ENCODE data around the gene SRGAP2C.
"Not testable (repeated sequence)": the region's sequence is repeated elsewhere in the genome, so short reads cannot be mapped to it uniquely, and the experiment has no call there.

SRGAP2C gene

GRCh38 chr1:121339611-121340010 lies 154.8 kb downstream of the SRGAP2C start:
- DNase-seq (ENCODE audit: low spot score): not testable (repeated sequence)

GRCh38 chr1:121343311-121343906 lies 158.6 kb downstream of the SRGAP2C start:
- DNase-seq (ENCODE audit: low spot score): peak; percentile 37

GRCh38 chr1:121344355-121344754 lies 159.6 kb downstream of the SRGAP2C start:
- not testable (repeated sequence) for DNase-seq (ENCODE audit: low spot score)

GRCh38 chr1:121346654-121347053 lies 161.9 kb downstream of the SRGAP2C start:
- not testable (repeated sequence) for DNase-seq (ENCODE audit: low spot score)

GRCh38 chr1:121347476-121347875 lies 162.7 kb downstream of the SRGAP2C start:
- DNase-seq (ENCODE audit: low spot score): not testable (repeated sequence)

- not testable (repeated sequence) for DNase-seq (ENCODE audit: low spot score)
Observed at GRCh38 chr1:121348115-121348514, 163.3 kb downstream of the SRGAP2C start.

GRCh38 chr1:121349332-121349967 lies 164.7 kb downstream of the SRGAP2C start:
- DNase-seq (ENCODE audit: low spot score): not testable (repeated sequence)

- not testable (repeated sequence) for DNase-seq (ENCODE audit: low spot score)
Observed at GRCh38 chr1:121355711-121356420, 171.1 kb downstream of the SRGAP2C start.

GRCh38 chr1:121356819-121357218 lies 172.0 kb downstream of the SRGAP2C start:
- DNase-seq (ENCODE audit: low spot score): not testable (repeated sequence)

GRCh38 chr1:121360531-121360930 lies 175.8 kb downstream of the SRGAP2C start:
- not testable (repeated sequence) for DNase-seq (ENCODE audit: low spot score)

GRCh38 chr1:121361451-121362233 lies 176.9 kb downstream of the SRGAP2C start:
- DNase-seq (ENCODE audit: low spot score): not testable (repeated sequence)

- not testable (repeated sequence) for DNase-seq (ENCODE audit: low spot score)
Observed at GRCh38 chr1:121362234-121362883, 177.6 kb downstream of the SRGAP2C start.

GRCh38 chr1:121365316-121365715 lies 180.5 kb downstream of the SRGAP2C start:
- DNase-seq (ENCODE audit: low spot score): not testable (repeated sequence)

- DNase-seq (ENCODE audit: low spot score): not testable (repeated sequence)
Observed at GRCh38 chr1:121365723-121366122, 180.9 kb downstream of the SRGAP2C start.

GRCh38 chr1:121366171-121366570 lies 181.4 kb downstream of the SRGAP2C start:
- DNase-seq (ENCODE audit: low spot score): not testable (repeated sequence)

- not testable (repeated sequence) for DNase-seq (ENCODE audit: low spot score)
Observed at GRCh38 chr1:121368910-121369309, 184.1 kb downstream of the SRGAP2C start.

GRCh38 chr1:121369959-121370358 lies 185.2 kb downstream of the SRGAP2C start:
- DNase-seq (ENCODE audit: low spot score): not testable (repeated sequence)

- DNase-seq (ENCODE audit: low spot score): peak; percentile 35
Observed at GRCh38 chr1:121374851-121375367, 190.1 kb downstream of the SRGAP2C start.

GRCh38 chr1:121376986-121377385 lies 192.2 kb downstream of the SRGAP2C start:
- not testable (repeated sequence) for DNase-seq (ENCODE audit: low spot score)

- not testable (repeated sequence) for DNase-seq (ENCODE audit: low spot score)
Observed at GRCh38 chr1:121378757-121379156, 194.0 kb downstream of the SRGAP2C start.

GRCh38 chr1:121384754-121385153 lies 200.0 kb downstream of the SRGAP2C start:
- DNase-seq (ENCODE audit: low spot score): peak; percentile 0

All from kidney tubule cell (primary cell).